NOMO-1 treated with dmso at 0.1 percent for 144 hours (cell line): ENCODE data around the gene PHEX.

Experiments
- DNase-seq: peaks from one replicate; lab custom pipeline; 2025; ENCODE audit not compliant: unreplicated experiment; lab: John Stamatoyannopoulos, UW

Gene PHEX

DNA sequence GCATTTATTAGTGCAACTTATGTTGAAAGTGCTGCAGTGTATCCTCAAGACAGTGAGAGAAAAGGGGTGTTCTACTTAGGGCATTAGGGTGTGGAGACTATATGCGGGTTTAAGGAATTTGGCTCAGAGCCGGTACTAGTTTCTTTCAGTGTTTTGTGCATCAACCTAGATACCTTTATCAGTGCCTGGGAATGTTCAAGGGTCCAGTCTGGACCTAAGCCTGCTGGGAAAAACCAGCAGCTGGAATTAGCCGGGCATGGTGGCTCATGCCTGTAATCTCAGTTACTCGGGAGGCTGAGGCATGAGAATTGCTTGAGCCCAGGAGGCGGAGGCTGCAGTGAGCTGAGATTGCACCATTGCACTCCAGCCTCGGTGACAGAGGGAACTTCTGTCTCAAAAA, 7.4 kb downstream of the PHEX start:
- DNase-seq = no peak

DNA sequence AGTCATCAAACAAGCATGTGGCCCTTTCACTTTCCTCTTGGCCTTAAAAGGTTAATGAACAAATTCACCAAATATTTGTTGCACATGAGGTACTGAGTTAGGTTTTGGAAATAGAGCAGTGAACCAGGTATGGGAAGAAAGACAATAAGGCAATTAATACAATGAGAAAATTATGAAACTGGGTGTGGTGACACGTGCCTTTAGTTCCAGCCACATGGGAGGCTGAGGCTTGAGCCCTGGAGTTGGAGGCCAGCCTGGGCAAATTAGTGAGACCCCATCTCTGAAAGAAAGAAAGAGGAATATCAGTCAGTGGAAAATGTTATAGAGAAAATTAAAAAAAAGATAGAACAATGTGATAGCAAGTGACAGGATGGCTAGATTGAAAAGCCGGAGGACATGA, 8.1 kb downstream of the PHEX start:
- no peak for DNase-seq

DNA sequence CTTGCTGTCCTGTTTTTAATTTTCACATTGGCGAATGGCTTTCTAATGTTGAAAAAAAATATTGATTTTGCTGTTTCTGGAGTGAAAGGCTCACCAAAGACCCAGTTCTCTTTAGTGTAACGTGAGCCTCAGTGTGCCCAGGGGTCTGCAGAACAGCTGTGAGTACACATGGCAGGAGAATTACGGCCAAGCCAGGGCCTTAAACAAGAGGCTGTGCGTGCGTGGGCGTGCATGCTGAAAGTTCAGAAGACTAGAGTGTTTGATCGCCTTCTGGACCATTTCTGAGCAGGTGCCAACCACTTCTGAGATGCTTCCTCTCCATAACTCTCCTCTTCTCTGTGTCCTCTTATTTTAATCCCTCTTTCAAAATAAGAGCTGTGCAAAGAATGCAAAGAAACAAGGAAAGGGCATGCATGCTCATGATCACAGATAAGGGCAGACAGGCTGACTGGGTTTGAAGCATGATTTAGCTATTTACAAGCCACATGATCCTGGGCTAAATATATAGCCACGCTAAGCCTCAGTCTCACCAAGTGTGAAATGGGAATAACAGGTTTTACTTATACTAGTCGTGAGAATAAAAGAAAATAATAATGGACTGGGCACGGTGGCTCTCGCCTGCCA, 9.9 kb downstream of the PHEX start:
- no peak for DNase-seq

DNA sequence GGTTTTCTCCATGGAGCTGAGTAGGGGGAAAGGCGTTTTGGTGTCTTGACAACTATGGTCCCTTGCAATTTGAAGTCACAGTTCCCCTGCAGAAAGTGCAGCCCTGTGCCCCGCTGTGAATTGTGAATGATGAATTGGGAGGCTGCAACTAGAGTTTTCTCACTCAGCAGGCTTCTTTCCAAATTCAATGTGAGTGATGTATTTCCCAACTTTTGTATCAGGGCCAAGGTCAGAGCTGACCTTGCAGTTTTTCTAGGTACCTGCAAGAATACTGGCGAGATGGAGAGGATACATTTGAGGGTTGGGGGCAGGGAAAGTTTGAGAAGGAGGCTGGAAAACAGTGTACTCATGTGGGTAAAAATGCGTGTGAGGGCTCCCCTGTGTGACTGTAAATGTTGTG, 11.7 kb downstream of the PHEX start:
- no peak for DNase-seq

DNA sequence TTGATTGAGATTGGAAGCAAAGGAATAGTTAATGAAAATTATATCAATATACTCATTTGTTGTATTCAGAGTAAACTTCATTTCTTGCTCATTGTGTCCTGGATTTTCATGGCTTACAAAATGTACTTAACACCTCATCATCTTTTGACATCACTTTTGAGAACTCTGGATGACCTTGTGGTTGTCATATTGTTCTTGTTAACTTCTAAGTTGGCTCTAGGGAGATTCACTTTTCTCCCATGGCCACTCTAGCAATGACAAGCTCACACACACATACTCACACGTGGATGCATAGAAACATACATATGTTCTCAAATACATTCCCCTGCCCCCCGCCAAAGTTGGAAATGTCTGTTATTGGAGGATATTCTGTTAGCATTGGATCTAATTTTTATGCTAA, 15.3 kb downstream of the PHEX start:
- no peak for DNase-seq

DNA sequence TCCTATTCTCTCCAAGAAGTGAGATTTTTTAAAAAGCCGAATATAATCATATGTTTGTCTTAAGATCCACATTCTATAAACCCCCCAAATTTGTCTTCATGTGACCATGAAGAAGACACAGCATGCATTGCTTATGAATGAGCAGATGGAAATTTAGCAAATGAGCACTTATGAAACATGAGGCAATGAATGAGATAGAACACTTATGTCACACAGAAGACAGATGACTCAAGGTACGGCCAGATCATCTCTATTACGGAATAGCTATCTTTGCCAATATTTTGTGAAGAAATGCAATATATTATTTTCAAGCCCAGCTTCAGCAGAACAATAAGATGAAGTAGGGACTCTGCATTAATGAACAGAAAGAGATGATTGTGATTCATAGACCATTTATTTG, 21.4 kb downstream of the PHEX start:
- DNase-seq = no peak

DNA sequence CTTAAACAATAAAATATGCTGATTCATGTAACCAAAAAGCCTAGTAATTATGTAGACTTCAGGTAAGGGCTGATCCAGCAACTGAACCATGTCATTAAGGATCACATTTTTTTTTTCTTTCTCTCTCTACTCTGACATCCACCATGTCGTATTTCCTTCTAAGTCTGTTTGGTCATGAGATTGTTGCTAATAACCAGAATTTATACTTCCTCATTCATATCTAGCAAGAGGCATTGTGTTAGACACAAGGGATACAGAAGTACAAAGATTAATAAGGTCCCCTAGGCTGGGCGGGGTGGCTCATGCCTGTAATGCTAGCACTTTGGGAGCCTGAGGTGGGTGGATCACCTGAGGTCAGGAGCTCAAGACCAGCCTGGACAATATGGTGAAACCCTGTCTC, 24.1 kb downstream of the PHEX start:
- DNase-seq = no peak

DNA sequence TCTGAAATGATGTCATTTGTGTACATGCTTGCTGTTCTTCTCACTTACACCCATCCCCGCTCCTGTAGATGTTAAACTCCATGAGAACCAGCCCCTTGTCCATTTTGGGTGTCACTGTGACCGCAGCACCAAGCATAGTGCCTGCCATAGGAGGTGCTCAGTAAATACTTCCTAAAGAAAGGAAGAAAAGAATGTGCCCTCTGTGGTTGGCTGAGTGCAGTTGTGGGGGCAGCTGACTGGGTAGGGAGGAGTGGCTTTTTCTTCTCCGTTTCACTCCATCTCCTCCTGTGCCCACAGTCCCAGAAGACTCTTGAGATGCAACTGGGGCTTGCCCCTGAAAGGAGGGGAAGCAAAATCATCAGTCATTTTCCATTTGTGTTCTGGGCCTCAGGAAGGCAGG, 25.5 kb downstream of the PHEX start:
- no peak for DNase-seq

DNA sequence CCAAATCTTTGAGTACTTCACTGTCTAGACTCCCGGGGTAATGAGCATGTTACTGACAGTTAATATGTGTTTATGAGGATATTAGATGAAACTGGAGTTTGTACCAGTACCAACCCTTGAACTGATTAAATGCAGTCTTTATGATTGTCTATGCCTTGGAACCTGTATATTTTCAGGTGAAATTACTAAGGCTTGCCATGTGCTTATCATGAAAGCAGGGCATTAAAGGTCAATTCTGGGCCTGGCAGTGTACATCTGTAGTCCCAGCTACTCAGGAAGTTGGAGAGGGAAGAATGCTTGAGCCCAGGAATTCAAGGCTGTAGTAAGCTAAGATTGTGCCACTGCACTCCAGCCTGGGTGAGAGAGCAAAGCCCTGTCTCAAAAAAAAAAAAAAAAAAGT, 27.6 kb downstream of the PHEX start:
- no peak for DNase-seq

DNA sequence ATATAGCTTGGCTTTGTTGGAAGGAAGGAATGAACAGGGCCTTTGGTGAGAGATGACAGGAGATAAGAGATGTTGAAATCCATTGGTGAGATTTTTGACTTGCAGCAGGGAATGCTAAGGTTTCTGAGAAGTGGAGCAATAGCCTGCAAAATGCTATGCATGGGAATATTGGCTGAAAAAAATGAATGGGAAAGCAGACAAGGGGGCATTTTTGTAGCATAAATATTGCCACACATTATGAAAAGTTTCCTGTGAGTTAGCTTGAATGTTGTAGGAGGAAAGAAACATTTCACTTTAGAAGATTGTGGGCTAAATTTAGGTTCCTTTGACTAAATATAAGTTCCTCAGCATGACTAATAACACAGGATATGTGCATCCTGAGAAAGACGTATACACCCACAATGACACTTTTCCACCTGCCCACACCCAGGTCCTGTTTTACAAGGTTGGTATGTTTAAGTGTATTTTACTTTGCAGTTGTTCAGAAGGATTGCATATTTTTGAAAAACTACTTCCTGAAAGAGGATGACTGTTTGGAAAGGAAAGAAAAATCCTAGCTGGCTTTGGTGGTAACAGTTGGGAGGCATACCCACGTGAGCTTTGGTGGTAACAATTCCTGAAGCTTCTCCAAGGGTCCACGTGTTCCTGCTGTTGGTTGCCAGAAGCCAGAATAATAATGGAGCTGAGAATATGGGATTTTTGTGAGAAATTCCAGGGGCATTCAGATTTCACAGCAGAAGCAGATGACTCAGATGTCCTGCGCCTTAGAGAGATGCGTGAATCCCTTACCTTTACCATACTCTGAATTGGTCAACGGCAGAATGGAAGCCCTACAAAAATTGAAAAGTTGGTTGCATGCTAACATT, 28.5 kb downstream of the PHEX start:
- DNase-seq = no peak

DNA sequence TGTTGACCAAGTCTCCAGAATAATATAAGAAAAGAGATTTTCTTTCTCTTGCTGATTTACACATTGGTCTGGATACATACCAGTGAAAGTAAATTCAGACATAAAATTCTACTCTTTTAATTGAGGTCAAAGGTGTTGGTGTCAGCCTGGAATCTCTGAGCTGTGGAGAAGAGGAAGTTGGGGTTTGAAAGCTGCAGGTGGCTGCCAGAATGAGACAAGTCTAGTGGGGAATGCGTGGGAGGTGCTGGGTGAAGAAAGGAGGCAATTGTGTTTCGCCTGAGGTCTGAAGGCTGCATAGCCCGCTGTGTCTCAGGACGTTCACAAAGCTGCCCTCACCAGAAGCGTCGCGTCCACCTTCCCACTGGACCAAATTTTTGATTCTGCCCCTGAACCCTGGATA, 31.2 kb downstream of the PHEX start:
- DNase-seq = no peak

DNA sequence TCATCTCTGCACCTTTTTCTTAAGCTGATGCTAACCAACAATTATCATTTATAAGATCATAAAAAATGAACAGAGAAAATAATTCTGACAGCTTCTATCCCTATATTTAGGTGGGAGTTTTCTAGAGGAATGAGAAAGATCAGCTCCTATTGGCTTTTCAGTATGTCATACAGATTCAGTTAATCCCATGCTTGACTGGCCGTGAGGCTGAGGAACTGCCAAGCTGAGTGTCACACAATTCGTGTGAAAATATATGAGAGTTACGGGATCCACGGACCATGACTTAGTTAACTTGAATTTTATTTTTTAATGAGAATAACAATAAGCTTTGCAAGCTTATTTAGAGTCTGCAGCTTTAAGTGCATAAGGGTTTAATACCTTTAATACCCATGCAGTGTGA, 37.5 kb downstream of the PHEX start:
- no peak for DNase-seq

DNA sequence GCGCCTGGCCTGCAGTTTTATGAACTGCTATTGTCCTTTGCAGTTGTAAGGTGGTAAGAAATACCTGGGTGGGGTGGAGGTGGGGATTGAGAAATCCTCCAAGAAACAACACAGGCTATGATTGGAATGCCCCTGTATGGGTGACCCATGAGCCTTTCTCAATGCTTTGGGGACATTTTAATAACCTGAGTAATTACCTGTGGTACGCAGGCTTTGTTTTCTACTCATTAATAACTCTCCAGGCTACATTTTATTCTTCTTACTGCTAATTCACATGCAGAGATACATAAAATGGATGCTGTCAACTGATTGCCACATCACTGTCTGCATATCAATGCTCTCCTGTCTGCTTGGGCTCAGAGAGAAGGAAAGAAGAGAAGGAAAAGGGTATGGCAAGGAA, 41.8 kb downstream of the PHEX start:
- no peak for DNase-seq

DNA sequence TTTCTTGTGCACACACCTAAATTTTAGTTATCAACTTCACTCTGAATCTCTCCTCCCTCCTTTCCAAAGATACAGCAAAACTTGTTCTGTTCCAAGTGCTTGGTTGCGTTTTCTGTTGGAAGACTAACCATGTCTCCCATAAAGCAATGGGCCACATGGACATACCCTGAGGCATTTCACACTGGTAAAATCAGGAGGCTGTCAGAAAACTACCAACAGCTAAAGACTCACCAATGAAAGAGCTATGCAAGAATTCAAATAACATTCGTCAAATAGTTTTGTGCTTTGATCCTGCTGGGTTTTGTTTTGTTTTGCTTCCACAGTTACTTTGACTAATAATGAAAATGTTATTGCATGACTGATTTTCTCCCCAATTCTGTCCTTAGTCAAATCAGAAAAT, 46.0 kb downstream of the PHEX start:
- DNase-seq = no peak

DNA sequence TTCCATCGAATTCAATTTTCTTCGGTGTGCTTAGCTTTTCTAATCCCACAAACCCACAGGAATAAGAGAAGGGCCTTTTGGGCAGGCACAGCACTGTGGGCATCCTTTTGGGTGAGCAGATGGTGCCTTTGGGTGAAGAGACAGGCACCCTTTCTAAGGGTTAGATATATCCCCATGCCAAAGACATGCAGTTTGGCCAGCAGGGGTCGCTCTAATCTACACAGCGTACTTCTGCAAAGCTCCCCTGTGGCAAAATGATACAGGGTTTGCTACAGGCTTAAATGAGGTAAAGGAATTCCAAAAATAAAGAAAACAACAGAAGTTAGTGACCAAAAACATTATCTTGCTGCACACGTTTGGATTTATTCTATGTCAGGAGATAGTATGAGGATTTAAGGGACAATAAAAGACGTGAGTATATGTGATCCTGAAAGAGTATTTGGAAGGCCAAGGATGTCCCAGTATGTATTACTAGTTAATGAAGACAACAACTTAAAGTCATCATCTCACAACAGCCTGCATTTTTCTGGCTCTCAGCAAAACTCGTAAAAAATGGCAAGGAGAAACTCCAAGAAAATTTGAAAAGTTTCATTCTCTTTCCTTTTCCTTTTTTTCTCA, 49.5 kb downstream of the PHEX start:
- no peak for DNase-seq

DNA sequence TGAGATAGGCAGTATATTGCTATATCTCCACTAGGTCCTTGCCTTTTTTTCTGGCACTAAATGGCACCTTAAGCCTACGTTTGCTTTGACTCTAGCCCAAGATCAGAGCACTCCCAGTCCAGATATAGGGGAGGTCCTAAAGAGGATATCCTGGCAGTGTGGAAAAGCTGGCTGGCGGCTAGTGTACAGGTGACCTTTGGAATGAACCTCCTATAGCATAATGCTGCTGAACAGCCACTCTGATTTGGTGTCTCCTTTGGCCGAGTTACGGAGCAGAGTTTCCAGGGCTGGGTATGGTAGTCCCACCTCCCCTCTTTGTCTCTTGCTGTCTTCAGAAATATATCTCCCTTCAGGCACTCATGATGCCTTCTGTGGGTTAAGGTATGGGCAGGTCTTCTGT, 53.9 kb downstream of the PHEX start:
- DNase-seq = no peak

DNA sequence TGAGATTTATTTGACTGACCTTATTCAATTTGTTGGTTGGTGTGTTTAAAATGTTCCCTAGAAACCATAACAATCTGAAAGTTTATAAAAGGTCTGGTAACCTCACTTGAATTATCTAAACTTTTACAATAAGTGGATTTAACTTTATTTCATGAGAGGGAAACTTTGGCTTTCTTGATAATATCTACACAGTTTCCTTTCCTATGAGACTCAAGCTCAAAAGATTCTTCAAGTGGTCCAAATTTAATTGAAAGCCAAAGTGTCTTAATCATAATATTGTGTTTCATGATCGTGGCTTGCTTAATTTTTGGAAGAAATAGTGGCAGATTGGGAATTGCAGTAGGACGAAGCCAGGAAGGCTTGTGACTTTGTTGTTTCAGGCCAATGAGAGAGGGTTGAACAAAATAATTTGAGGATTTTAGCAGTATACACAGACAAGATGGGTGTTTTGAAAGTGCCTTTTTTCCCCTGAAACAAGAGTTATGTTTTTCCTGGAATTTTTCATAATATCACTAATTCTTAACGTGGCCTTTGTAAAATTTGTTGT, 55.0 kb downstream of the PHEX start:
- no peak for DNase-seq

DNA sequence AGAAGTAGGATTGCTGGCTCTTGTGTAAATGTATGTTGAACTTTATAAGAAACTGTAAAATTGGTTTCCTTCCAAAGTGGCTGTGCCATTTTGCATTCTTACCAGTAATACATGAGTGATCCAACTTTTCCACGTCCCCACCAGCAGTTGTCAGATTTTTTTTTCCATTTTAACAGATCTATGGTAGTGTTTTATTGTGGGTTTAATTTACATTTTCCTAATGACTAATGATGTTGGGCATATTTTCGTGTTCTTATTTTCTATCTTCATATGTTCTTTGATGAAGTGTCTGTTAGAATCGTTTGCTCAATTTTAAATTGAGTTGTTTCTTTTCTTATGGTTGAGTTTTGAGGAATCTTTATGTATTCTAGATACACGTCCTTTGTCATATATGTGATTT, 56.2 kb downstream of the PHEX start:
- no peak for DNase-seq

DNA sequence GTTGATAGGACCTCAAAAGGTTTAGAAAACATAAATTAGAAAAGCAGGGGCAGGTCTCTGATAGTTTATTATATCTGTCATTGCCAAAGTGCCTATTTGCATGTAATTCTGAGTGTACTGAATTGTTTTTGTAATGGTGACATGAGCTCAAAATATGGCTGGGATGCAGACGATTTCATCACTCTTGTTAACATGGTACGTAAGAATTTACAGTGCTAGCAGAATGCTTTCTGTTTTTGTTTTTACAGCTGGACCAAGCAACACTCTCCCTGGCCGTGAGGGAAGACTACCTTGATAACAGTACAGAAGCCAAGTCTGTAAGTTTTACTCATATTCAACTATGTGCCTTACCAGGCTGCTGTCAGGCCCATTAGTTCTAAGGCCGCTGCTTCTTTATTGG, 58.1 kb downstream of the PHEX start:
- DNase-seq = no peak

DNA sequence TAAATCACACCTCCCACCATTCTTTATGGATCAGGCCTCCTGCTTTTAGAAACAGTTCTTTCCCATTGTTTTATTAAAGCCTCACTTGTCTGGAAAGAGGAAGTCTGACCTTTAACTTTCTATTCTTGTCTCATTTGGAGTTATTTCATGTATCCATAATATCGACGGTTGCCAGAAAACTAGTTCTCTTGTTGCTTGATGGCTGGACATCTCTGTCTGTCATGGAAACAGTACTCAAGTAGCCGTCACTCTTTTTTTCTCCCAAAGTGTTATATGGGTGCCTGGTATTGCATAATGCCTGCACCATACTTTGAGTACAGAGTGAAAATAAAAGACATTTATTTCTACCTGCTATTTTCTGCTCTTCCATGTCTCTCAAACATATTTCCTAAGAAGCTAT, 61.4 kb downstream of the PHEX start:
- DNase-seq = no peak

DNA sequence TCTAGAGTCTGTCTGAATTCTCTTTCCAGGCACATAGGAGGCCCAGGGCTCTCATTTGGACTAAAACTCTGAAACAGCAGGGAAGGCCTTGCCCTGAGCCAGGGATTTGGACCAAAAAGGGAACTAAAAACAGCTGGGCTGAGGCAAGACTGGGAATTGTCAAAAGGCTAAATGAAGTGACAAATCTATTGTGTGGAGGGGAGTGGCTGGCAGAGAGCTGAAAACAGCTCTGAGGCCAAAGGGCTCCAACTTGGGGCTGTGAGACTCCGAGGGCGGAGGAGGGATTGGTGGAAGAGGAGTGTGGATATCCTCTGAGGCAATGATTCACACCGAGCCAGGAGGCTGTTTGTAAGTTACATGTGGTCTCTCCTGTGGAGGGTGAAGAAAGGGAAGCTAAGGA, 63.2 kb downstream of the PHEX start:
- DNase-seq = no peak

DNA sequence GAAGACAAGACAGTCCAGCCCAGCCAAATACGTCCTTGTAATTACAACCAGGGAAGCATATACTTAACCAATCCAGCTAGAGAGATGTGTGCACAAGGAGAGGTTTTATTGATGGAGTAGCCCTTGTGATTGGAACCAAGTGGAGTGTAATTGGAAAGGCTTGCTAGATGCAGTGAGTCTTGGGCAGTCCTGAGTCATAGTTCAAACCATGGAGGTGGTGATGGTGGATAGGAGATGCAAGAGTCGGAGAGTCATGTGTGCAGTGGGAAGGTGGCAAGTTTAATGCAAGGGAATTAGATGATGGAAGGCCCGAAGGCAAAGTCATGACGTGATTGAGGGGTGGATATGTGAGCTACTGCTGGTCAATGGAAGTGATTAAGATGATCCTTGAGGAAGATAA, 63.7 kb downstream of the PHEX start:
- DNase-seq = no peak
